Erythroblast (primary cell): ENCODE data around the gene SLC36A3.

Experiments used
- GATA1 ChIP-seq: IDR thresholded peaks from 2 replicates; pipeline ENCODE4 v1.6.1; 2011; ENCODE audit warnings: low read depth, mild to moderate bottlenecking, control low read depth, low read length, moderate library complexity
- POLR2A ChIP-seq: IDR thresholded peaks from 2 replicates; pipeline ENCODE4 v1.6.1; 2011; ENCODE audit warnings: mild to moderate bottlenecking, low read length

GRCh38 chr5:151340004-151340403 lies 36.4 kb upstream of the SLC36A3 start:
- no peak for TF ChIP-seq POLR2A
- TF ChIP-seq GATA1: no peak
